Measurements from ENCODE around the gene CABP1. TPM values are rescaled to one million over a fixed set of nuclear protein-coding genes. Genes with fewer than 3 reads are reported as not detected.

CABP1 gene
- total RNA-seq, 1 experiment from 2014 or later, result 3.0 TPM

DNA sequence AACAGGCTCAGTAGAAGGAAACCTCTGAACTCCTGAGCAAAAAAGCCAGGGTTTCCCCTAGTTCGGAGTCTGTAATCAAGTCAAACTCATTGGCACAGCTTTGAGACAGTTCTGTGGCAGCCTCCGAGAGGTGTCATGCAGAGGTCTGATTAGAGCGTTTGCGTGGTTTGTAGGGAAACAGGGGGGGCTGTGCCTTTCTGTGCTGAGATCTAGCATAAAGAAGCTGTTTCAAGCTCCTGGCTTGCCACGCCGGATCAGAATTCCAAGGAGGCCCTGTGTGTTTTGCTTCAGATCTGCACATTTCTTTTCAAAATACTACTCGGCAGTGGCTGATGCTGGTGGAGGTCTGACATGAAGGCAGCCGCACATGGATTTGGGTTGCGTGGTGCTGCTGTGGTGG is 1.7 kb downstream of the CABP1 start:
- Histone ChIP-seq H2AFZ (ENCODE audit: low read length) (no peak overlapping the region), H2BK20ac (ENCODE audit: low read depth, low read length, poor library complexity, severe bottlenecking) (no peak overlapping the region), H3K56ac (ENCODE audit: insufficient read length, low read depth, low read length) (no peak overlapping the region), H3K23ac (ENCODE audit: insufficient read length, low read depth, low read length) (no peak overlapping the region), H3K23me2 (ENCODE audit: insufficient read length, low read depth, low read length, poor library complexity, severe bottlenecking) (peaks cover 11% of the 10 kb centered on the region), H4K8ac (replicated peaks; ENCODE audit: insufficient read length, low read depth, low read length) (no peak overlapping the region), H4K91ac (ENCODE audit: insufficient read length, low read depth, low read length) (no peak overlapping the region), H3K9me3 (ENCODE audit: control insufficient read depth, low read depth, low read length) (no peaks in the 10 kb centered on the region), H3K14ac (ENCODE audit: insufficient read depth, low read length) (no peak overlapping the region), H2BK120ac (ENCODE audit: low read depth, low read length, poor library complexity, severe bottlenecking) (no peak overlapping the region), H4K20me1 (ENCODE audit: control insufficient read depth, insufficient read depth, insufficient read length) (no peaks in the 10 kb centered on the region), H3K79me1 (ENCODE audit: insufficient read depth, low read depth, low read length, poor library complexity, severe bottlenecking) (no peaks in the 10 kb centered on the region), H4K5ac (ENCODE audit: insufficient read length, low read depth, low read length) (no peak overlapping the region), H3K4me2 (ENCODE audit: insufficient read depth, insufficient read length, low read length) (peak overlapping the region; percentile 14), H2AK5ac (ENCODE audit: insufficient read length, low read length) (no peak overlapping the region), H3K9ac (ENCODE audit: extremely low read depth, insufficient read length, low read length) (no peak overlapping the region), H2BK5ac (ENCODE audit: insufficient read length, low read length) (no peak overlapping the region), H3K79me2 (ENCODE audit: insufficient read depth, low read length) (no peaks in the 10 kb centered on the region), H3K4ac (ENCODE audit: low read depth, low read length) (no peak overlapping the region), H2BK15ac (ENCODE audit: low read depth, low read length) (no peak overlapping the region), H3K4me1 (ENCODE audit: insufficient read depth, low read length) (peaks cover 3% of the 10 kb centered on the region; the same call in 1 of the 2 replicates), H3K27me3 (ENCODE audit: insufficient read depth, low read length) (no peaks in the 10 kb centered on the region; the same call in 1 of the 2 replicates), H3T11ph (ENCODE audit: low read length) (no peak overlapping the region), H3K18ac (ENCODE audit: insufficient read length, low read depth, low read length) (no peak overlapping the region), H3K27ac (ENCODE audit: insufficient read length, low read depth, low read length) (no peak overlapping the region), H2BK12ac (ENCODE audit: insufficient read length, low read depth, low read length) (no peak overlapping the region)
- TF ChIP-seq, protein P1, sequence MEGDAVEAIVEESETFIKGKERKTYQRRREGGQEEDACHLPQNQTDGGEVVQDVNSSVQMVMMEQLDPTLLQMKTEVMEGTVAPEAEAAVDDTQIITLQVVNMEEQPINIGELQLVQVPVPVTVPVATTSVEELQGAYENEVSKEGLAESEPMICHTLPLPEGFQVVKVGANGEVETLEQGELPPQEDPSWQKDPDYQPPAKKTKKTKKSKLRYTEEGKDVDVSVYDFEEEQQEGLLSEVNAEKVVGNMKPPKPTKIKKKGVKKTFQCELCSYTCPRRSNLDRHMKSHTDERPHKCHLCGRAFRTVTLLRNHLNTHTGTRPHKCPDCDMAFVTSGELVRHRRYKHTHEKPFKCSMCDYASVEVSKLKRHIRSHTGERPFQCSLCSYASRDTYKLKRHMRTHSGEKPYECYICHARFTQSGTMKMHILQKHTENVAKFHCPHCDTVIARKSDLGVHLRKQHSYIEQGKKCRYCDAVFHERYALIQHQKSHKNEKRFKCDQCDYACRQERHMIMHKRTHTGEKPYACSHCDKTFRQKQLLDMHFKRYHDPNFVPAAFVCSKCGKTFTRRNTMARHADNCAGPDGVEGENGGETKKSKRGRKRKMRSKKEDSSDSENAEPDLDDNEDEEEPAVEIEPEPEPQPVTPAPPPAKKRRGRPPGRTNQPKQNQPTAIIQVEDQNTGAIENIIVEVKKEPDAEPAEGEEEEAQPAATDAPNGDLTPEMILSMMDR (conservative IDR thresholded peaks at IDR 0.05), result no peak
- Mint-ChIP-seq H3K27me3 (ENCODE audit: low read depth) (peaks cover 52% of the 10 kb centered on the region), H3K27ac (no peak overlapping the region), H3K36me3 (ENCODE audit: insufficient read depth in 1 of 3, low read depth in 3 of 3) (no peaks in the 10 kb centered on the region), H3K4me1 (peaks cover 10 to 11% of the 10 kb centered on the region in 2 experiments), H3K9me3 (no peaks in the 10 kb centered on the region), H3K4me3 (peak overlapping the region; percentile 21 to 91; a peak in 3 of 5 replicates)
- WGBS (ENCODE audit: extremely low coverage, insufficient read length, low lambda C conversion rate), result no CpG with 5 or more reads among the region's 9 CpGs
- DNase-seq, result no peak
